Hepatocyte (in vitro differentiated cells): ENCODE measurements around the gene B3GAT1.

Experiments used
- CTCF ChIP-seq: fragments of 200-600 bp; sonication (generic); IDR thresholded peaks from 2 replicates; pipeline ENCODE4 v1.5.1; 2016; ENCODE audit warnings: antibody characterized with exemption, mild to moderate bottlenecking; ENCODE audit not compliant: poor library complexity
- EZH2 ChIP-seq: fragments of 200-600 bp; sonication (generic); IDR thresholded peaks from 2 replicates; pipeline ENCODE4 v1.6.1; 2016; ENCODE audit warnings: antibody characterized with exemption, mild to moderate bottlenecking, borderline replicate concordance
- EZH2phosphoT487 ChIP-seq: fragments of 200-600 bp; sonication (generic); IDR thresholded peaks from one replicate; pipeline ENCODE4 v1.6.1; 2018; ENCODE audit warnings: antibody characterized with exemption, mild to moderate bottlenecking, low read depth, moderate library complexity; ENCODE audit not compliant: unreplicated experiment, severe bottlenecking

- no peak for TF ChIP-seq CTCF
- TF ChIP-seq EZH2phosphoT487, result no peak
- TF ChIP-seq EZH2, result no peak
These were observed 33.7 kb upstream of the B3GAT1 start for GRCh38 chr11:134445601-134446325.
